RWPE2 (cell line): ENCODE data around the gene TAF11L9.
"Not testable (repeated sequence)": the region's sequence is repeated elsewhere in the genome, so short reads cannot be mapped to it uniquely, and the experiment has no call there.

Source experiments
- ATAC-seq: fragments of 200-7000 bp; cut with Tn5 transposase; 3 replicates; pipeline ENCODE4 v1.9.1; 2021; ENCODE audit warnings: low read depth
- DNase-seq: peaks from one replicate; pipeline ENCODE4 v3.0.0-alpha.2; 2020; ENCODE audit warnings: low spot score
- H3K27ac ChIP-seq: fragments of 450-650 bp; 2 replicates; pipeline ENCODE4 v1.5.1; 2017; ENCODE audit warnings: mild to moderate bottlenecking; ENCODE audit not compliant: poor library complexity, severe bottlenecking
- H3K27me3 ChIP-seq: fragments of 250-450 bp; sonication (Bioruptor Pico); 2 replicates; pipeline ENCODE4 v1.5.1; 2021; ENCODE audit warnings: mild to moderate bottlenecking, moderate library complexity; ENCODE audit not compliant: insufficient read depth, poor library complexity, severe bottlenecking
- H3K36me3 ChIP-seq: fragments of 250-450 bp; sonication (Bioruptor Pico); 2 replicates; pipeline ENCODE4 v1.5.1; 2020; ENCODE audit warnings: low read depth, mild to moderate bottlenecking, moderate library complexity
- H3K4me1 ChIP-seq: fragments of 250-450 bp; sonication (Bioruptor Pico); 2 replicates; pipeline ENCODE4 v1.5.1; 2021; ENCODE audit warnings: mild to moderate bottlenecking, moderate library complexity; ENCODE audit not compliant: insufficient read depth, poor library complexity, severe bottlenecking
- H3K4me3 ChIP-seq: fragments of 250-450 bp; sonication (Bioruptor Pico); 2 replicates; pipeline ENCODE4 v1.5.1; 2021; ENCODE audit warnings: mild to moderate bottlenecking, moderate library complexity; ENCODE audit not compliant: severe bottlenecking
- H3K9me3 ChIP-seq: fragments of 250-450 bp; sonication (Bioruptor Pico); 2 replicates; pipeline ENCODE4 v1.5.1; 2021; ENCODE audit warnings: mild to moderate bottlenecking, moderate library complexity; ENCODE audit not compliant: severe bottlenecking
- CTCF ChIP-seq: fragments of 450-650 bp; IDR thresholded peaks from one replicate; pipeline ENCODE4 v1.5.1; 2017; ENCODE audit warnings: mild to moderate bottlenecking, moderate library complexity; ENCODE audit not compliant: poor library complexity, severe bottlenecking

The TAF11L9 gene

GRCh38 chr5:17594255-17594654, at the start of gene TAF11L9:
Gene TAF11L9 (minus strand): TSS chr5:17594394.
- not testable (repeated sequence) for ATAC-seq, H3K4me3 ChIP-seq, H3K9me3 ChIP-seq, H3K36me3 ChIP-seq, H3K27me3 ChIP-seq, H3K4me1 ChIP-seq, H3K27ac ChIP-seq
- peak; percentile 87 for DNase-seq

DNA sequence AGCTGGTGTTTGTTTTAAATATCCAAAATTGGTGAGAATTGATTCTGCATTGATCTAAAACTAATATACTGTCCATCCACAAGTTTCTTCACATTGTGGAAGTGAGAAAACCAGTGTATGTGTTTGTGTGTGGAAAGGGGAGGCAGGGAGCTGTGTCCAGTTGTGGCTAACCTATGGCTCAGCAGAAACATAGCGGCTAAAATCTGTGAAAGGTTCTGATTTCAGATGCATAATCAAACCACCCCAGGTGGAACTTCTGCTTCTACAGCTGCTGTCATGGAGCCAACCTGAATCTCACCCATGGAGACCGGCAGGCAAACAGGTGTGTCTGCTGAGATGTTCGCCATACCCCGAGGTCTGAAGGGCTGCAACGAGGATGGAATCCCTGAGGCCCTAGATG, 40.0 kb upstream of the TAF11L9 start, which contains the start of gene TAF11L14:
Gene TAF11L14, plus strand, starts transcription at position 301 of the 400 bp plus-strand sequence.
- no peak within 1 kb of the TSS for H3K4me3 ChIP-seq
- ATAC-seq, result no peak
- no peaks in the 10 kb centered on the region for H3K36me3 ChIP-seq
- H3K27ac ChIP-seq, result no peak within 1 kb of the TSS
- no peaks in the 10 kb centered on the region for H3K9me3 ChIP-seq
- DNase-seq, result no peak
- no peaks in the 10 kb centered on the region for H3K27me3 ChIP-seq
- TF ChIP-seq CTCF, result no peak
- no peaks in the 10 kb centered on the region for H3K4me1 ChIP-seq

GRCh38 chr5:17631788-17632187, 37.6 kb upstream of the TAF11L9 start, which contains the start of gene TAF11L13:
Gene TAF11L13 (plus strand): TSS chr5:17632088.
- not testable (repeated sequence) for H3K27ac ChIP-seq, H3K4me1 ChIP-seq, H3K9me3 ChIP-seq, H3K4me3 ChIP-seq, H3K36me3 ChIP-seq, DNase-seq, H3K27me3 ChIP-seq, ATAC-seq

DNA sequence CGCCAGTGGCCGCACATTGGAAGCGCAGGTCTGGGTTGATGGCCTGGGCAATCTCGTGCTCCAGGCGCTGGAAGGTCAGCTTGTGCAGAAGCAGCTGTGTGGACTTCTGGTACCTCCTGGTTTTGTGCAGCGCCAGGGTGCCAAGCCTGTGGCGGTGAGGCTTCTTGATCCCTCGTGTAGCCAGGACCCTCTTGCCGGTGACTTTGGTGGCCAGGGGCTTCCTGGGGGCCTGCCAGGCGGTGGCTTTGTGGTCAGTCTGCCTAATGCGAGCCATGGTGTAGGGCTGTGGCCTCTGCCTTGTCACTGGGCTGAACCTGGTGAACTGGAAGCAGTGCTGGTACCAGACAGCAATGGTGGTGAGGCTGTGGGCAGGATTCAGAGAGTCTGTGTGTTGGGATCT, 31.5 kb upstream of the TAF11L9 start:
- TF ChIP-seq CTCF, result no peak
- H3K4me1 ChIP-seq, result no peaks in the 10 kb centered on the region
- no peaks in the 10 kb centered on the region for H3K36me3 ChIP-seq
- no peak overlapping the region for H3K4me3 ChIP-seq
- H3K27me3 ChIP-seq, result no peaks in the 10 kb centered on the region
- H3K9me3 ChIP-seq, result no peaks in the 10 kb centered on the region
- DNase-seq (no peak), ATAC-seq (no peak)
- H3K27ac ChIP-seq, result no peak overlapping the region

GRCh38 chr5:17620627-17621026, 26.4 kb upstream of the TAF11L9 start:
- Histone ChIP-seq H3K4me1 (no peaks in the 10 kb centered on the region), H3K9me3 (no peaks in the 10 kb centered on the region), H3K27me3 (no peaks in the 10 kb centered on the region), H3K36me3 (no peaks in the 10 kb centered on the region), H3K27ac (no peak overlapping the region), H3K4me3 (no peak overlapping the region)
- no peak for TF ChIP-seq CTCF
- ATAC-seq, result no peak
- no peak for DNase-seq

DNA sequence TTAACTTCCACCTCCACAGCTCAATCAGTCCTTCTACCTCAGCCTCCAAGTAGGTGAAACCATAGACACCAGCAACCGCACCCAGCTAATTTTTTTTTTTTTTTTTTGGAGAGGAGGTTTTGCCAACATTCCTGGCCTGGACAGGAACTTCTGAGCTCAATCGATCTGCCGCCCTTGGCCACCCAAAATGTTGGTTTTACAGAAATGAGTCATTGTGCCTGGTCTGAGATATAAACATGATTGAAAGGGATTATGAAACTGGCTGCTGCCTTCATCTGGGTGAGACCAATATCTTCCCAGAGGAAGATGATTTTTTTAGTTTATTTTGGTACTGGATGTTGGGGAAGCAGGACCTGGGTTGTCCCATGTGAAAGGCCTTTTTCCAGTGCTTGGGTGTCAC, 25.2 kb upstream of the TAF11L9 start:
- H3K27ac ChIP-seq, result no peak overlapping the region
- H3K9me3 ChIP-seq, result no peaks in the 10 kb centered on the region
- no peaks in the 10 kb centered on the region for H3K4me1 ChIP-seq
- no peak for ATAC-seq
- H3K36me3 ChIP-seq, result no peaks in the 10 kb centered on the region
- no peak overlapping the region for H3K4me3 ChIP-seq
- DNase-seq, result no peak
- no peaks in the 10 kb centered on the region for H3K27me3 ChIP-seq
- no peak for TF ChIP-seq CTCF
